ENCODE results near the gene CCDC122. TPM values are rescaled to one million over a fixed set of nuclear protein-coding genes. Genes with fewer than 3 reads are reported as not detected.

CCDC122 gene
- total and polyA plus RNA-seq, 2 of the 8 experiments (the other 6 are each of a cell fraction or from before 2014, with no cell fraction given): 2.9 to 5.8 TPM

- Histone ChIP-seq H3K14ac (ENCODE audit: insufficient read length) (no peak overlapping the region), H3K27me3 (replicated peaks in 1 of 4; ENCODE audit: control insufficient read depth in 3 of 4, extremely low read depth in 1 of 4, insufficient read depth in 3 of 4, low read length in 3 of 4) (no peaks in the 10 kb centered on the region), H3K9ac (replicated peaks in 1 of 4; ENCODE audit: extremely low read depth in 1 of 4, low read depth in 3 of 4, low read length in 3 of 4) (no peak overlapping the region), H3K23ac (ENCODE audit: insufficient read length) (no peak overlapping the region), H2BK20ac (ENCODE audit: low read length) (no peak overlapping the region), H4K8ac (ENCODE audit: extremely low read depth, insufficient read depth, low read length) (no peak overlapping the region), H2BK12ac (ENCODE audit: low read depth, low read length) (no peak overlapping the region), H2AK5ac (ENCODE audit: low read depth, low read length) (no peak overlapping the region), H3K23me2 (ENCODE audit: low read depth, low read length) (no peaks in the 10 kb centered on the region), H3K56ac (replicated peaks; ENCODE audit: insufficient read length, low read depth, low read length) (no peak overlapping the region), H2BK120ac (replicated peaks; ENCODE audit: low read depth, low read length) (no peak overlapping the region), H3K79me1 (ENCODE audit: low read depth, low read length) (no peaks in the 10 kb centered on the region), H2BK15ac (ENCODE audit: low read length) (no peak overlapping the region), H4K91ac (replicated peaks; ENCODE audit: insufficient read length, low read length) (no peak overlapping the region), H3K27ac (ENCODE audit: low read depth, low read length) (no peak overlapping the region), H2BK5ac (ENCODE audit: low read depth, low read length) (no peak overlapping the region), H3K4ac (replicated peaks; ENCODE audit: insufficient read length, low read depth, low read length) (no peak overlapping the region), H3K79me2 (ENCODE audit: control insufficient read depth in 1 of 2, insufficient read depth in 2 of 2, low read length in 2 of 2) (no peaks in the 10 kb centered on the region), H3K9me3 (ENCODE audit: insufficient read depth in 2 of 2, low read depth in 1 of 2, low read length in 1 of 2) (no peaks in the 10 kb centered on the region), H3K4me1 (replicated peaks in 1 of 4; ENCODE audit: control insufficient read depth in 3 of 4, insufficient read depth in 4 of 4, low read length in 3 of 4) (no peaks in the 10 kb centered on the region), H3K4me2 (ENCODE audit: insufficient read depth in 1 of 2, low read depth in 2 of 2, low read length in 2 of 2) (no peak overlapping the region), H4K5ac (ENCODE audit: insufficient read length, low read depth, low read length) (no peak overlapping the region), H3K4me3 (ENCODE audit: extremely low read depth in 1 of 4, insufficient read depth in 2 of 4, low read depth in 3 of 4, low read length in 4 of 4) (no peak overlapping the region), H3K18ac (ENCODE audit: extremely low read depth, low read length) (no peak overlapping the region), H2AFZ (ENCODE audit: low read length) (no peak overlapping the region), H4K20me1 (replicated peaks in 1 of 2; ENCODE audit: control insufficient read depth in 1 of 2, insufficient read depth in 2 of 2, low read length in 2 of 2) (no peaks in the 10 kb centered on the region), H3K36me3 (ENCODE audit: control insufficient read depth in 2 of 4, insufficient read depth in 4 of 4, low read length in 3 of 4) (no peaks in the 10 kb centered on the region)
- DNase-seq (ENCODE audit: low read depth in 1 of 2, low spot score in 2 of 2) (no peak), FAIRE-seq (peak; percentile 78)
- CTCF ChIA-PET (ENCODE audit: partially characterized antibody): interaction anchor here (0.6 to 2.7 kb wide), 22 partner anchors 10 to 559 kb away, joined by 3 to 9 read pairs (median 3); no protein-coding TSS in a partner anchor
- POLR2A ChIA-PET (ENCODE audit: partially characterized antibody): no interaction called here
- 10% methylated on average over 3 of the region's 3 CpGs; no CpG with 5 or more reads in 1 of the 2 experiments for WGBS, 2 experiments (ENCODE audit: extremely low coverage in 1 of 2, insufficient coverage in 1 of 2, insufficient read length in 1 of 2, insufficient replicate concordance in 2 of 2, low coverage in 1 of 2, low lambda C conversion rate in 2 of 2, missing lambda C conversion rate in 1 of 2)
- TF ChIP-seq RAD21 (IDR thresholded peaks at IDR 0.05 in 1 of 2, conservative IDR thresholded peaks at IDR 0.05 in 1 of 2; ENCODE audit: low read depth in 2 of 2, low read length in 2 of 2) (peak; percentile 90 to 92), FOSL1 (IDR thresholded peaks at IDR 0.05; ENCODE audit: insufficient read depth, low read depth, low read length) (no peak), ATF3 (IDR thresholded peaks at IDR 0.05; ENCODE audit: insufficient read depth, low read depth, low read length) (no peak), SAP30 (IDR thresholded peaks at IDR 0.05; ENCODE audit: insufficient read depth, insufficient replicate concordance, low read length) (no peak), CBX8 (IDR thresholded peaks at IDR 0.05; ENCODE audit: borderline replicate concordance, low read depth, low read length) (no peak), RFX5 (IDR thresholded peaks at IDR 0.05; ENCODE audit: borderline replicate concordance, low read depth, low read length) (no peak), TEAD4 (IDR thresholded peaks at IDR 0.05; ENCODE audit: low read depth, low read length) (peak; percentile 37; the same call in 1 of the 2 replicates), YY1 (IDR thresholded peaks at IDR 0.05; ENCODE audit: low read depth, low read length) (no peak), CHD2 (IDR thresholded peaks at IDR 0.05; ENCODE audit: low read length) (no peak), SRF (IDR thresholded peaks at IDR 0.05; ENCODE audit: low read depth, low read length) (no peak)
Measured at GRCh38 chr13:43905435-43906031, 26.0 kb upstream of the CCDC122 start.
